Activated CD4-positive, alpha-beta T cell treated with anti-CD3 and anti-CD28 coated beads for 1 hour (primary cell): ENCODE data around the gene GLIPR1.
"Not testable (repeated sequence)": the region's sequence is repeated elsewhere in the genome, so short reads cannot be mapped to it uniquely, and the experiment has no call there.

Source experiments
- DNase-seq: peaks from one replicate; pipeline ENCODE4 v3.0.0-alpha.2; 2020

Gene GLIPR1

DNA sequence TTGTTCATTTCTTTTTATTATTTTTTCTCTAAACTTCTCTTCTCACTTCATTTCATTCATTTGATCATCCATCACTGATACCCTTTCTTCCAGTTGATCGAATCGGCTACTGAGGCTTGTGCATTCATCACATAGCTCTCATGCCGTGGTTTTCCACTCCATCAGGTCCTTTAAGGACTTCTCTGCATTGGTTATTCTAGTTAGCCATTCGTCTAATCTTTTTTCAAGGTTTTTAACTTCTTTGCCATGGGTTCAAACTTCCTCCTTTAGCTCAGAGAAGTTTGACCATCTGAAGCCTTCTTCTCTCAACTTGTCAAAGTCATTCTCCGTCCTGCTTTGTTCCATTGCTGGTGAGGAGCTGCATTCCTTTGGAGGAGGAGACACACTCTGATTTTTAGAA, 41.6 kb downstream of the GLIPR1 start:
- DNase-seq: not testable (repeated sequence)

DNA sequence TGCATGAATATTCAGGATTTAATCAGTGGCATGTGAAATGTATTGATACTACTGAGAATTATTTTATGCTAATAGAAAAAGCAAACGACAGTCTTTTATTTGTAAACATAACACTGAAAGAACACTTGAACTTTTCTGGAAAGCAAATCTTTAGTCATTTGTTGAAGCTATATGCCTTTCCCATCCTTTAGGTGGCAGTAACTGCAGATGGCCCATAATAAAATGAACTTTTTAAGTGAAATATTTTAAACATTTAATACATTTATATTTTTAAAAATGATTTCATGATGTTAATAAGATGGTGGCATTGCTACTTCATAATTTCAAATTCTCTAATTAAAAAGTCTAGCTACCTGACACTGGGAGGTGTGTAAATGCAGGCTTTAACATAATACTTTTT, 44.7 kb downstream of the GLIPR1 start:
- DNase-seq: no peak

DNA sequence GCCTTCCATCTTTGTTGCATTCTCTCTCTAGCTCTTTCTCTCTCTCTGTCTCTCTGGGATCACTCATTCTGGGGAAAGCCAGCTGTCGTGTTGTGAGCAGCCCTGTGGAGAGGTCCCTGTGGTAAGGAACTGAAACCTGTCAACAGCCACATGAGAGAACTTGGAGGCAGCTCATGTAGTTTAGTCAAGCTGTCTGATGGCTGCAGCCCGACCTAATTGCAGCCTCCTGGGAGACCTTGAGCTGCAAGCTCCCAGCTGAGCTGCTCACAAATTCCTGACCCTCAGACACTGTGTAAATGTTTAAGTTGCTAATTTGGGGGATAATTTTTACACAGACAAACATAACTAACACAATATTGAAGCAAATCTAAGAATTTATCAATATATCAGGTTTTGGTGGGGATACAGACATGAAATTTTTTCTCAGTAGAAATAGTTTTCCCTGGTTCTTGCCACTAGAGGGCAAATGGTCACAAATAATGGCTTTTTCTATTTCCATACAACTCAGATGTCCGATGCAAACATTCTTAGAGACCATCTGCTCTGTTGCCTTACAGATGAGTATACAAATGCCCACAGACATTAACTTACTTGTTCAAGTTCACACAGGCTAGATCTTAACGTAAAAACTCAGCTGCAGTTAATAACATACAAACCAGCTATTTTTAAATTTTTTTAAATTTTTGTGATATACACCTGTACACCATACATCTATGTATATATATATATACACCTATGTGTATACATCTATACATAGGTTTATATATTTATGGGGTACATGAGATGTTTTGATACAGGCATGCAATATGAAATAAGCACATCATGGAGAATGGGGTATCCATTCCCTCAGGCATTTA, 46.3 kb downstream of the GLIPR1 start:
- DNase-seq: no peak

GRCh38 chr12:75528272-75528671, 47.7 kb downstream of the GLIPR1 start:
- DNase-seq: no peak

- DNase-seq: no peak
Observed at GRCh38 chr12:75528692-75529091, 48.1 kb downstream of the GLIPR1 start.

GRCh38 chr12:75529316-75529715, 48.8 kb downstream of the GLIPR1 start:
- no peak for DNase-seq

DNA sequence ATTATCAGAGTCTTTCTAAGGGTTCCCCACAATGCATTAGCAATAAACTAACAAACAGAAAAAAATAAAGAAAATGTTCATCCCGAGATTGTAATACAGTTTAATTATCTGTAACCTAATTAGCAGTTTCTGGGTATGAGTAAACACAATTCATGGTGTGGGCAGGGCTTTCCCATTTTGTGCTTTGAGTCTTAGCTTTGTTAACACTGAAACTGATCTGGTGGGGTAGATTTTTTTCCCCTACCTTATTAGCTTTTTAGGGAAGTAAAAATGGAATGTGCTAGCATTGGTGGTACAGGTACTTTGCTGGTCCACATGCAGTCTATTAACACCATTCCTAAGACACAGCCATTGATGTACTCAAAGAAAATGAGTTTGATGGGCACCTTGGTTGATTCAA, 49.3 kb downstream of the GLIPR1 start:
- no peak for DNase-seq

DNA sequence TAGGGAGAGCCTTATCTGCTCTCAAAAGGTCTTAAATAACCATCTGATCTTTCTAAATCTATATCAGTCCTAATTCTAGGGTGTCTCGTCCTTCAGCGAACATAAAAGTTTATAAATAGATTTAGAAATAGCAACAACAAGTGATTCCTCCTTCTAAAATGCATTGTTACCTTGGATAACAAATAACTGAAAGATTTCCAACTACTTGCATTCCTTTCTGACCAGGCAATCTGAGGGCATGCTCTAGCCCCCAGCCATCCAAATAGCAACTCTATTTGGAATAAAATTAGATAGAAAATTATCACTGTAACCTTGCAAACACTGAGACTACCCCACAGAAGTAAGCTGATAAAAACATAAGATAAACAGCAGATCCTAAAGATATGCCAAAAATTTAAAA, 52.7 kb downstream of the GLIPR1 start:
- no peak for DNase-seq

DNA sequence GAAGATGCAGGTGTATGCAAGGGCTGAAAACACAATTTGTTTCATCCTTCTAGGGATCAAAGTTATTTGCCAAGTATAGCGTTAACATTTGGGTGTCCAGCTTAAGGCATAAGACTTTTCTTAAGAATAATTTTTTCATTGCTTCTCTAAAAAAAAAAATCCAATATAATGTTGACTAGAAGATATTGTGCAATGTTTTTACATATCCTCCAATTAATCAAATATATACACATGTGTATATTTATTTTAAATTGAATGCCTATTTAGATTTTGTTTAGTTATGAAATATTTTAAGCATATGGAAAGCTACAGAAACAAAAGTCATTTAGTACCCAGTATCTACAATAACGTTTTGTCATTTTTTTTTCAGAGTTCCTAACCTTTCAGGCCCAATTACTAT, 59.3 kb downstream of the GLIPR1 start:
- no peak for DNase-seq

DNA sequence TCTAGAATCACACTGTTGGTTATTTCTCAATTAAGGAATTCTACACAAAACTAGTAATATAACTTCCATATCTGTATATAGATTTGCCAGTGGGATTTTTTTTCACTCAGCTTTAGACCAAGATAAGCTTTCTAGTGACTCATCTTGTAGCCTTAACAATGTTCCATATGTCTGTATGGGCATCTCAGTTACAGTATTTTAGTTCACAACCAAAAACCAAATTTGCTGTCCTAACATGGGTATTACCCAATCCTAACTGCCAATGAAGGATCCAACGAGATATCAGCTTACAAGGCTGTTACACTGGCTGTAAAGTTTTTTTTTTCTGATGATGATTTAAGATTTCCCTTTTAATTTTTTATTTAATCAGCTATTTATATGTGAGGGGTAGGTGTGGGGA, 62.4 kb downstream of the GLIPR1 start:
- DNase-seq: no peak

DNA sequence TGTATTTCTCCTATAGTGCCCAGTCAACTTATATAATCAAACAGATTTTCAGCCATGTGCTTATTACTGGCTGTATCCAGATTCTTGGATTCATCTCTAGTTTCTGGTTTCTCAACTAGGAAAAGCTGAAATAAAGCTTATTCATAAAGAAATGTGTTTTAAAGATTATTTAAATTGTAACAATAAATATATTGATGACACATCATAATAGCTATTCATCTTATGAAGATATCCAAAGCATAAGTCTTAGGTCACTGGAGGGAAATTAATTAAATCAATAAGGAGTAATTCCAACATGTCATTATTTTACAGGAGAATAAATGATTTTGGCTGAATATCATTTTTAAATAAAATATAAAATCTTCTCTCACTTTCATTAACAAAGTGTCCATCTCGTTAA, 63.0 kb downstream of the GLIPR1 start:
- DNase-seq: no peak

DNA sequence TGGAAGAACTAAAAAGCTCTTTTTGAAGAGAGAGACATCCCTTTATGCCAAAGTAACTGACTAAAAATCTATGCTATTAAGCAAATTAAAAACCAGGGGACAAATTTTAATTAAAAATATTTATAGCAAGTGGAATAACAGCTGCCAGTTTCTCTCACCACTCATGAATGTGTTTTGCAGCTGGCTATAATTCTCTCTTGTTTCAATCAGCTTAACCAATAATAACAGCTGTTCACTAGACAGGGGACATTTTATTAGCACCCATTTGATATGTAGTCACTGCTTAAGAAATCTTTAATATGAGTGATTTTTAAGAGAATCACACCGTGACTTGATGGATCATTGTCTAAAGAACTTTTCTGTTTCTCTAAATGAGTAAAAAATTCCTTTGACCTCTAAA, 65.1 kb downstream of the GLIPR1 start:
- no peak for DNase-seq

DNA sequence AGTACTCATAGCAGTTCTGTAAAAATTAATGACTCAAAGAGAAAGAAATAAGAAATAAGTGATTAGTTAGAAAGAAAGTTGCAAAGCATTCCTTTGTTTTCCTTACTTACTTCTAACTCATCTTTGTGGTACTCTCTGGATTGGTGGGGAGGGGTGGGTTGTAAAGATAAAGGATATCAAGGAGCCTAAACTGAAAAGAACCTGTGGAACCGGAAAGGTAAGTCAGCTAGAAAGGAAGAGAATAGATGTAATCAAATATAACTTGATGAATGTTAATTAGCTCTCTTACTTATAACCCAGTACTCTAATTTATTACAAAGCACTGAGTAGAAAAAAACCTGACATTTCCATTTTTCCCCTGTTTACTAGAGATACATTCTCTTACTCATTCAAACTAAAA, 68.3 kb downstream of the GLIPR1 start:
- no peak for DNase-seq

- no peak for DNase-seq
Observed at GRCh38 chr12:75549989-75550388, 69.4 kb downstream of the GLIPR1 start.

DNA sequence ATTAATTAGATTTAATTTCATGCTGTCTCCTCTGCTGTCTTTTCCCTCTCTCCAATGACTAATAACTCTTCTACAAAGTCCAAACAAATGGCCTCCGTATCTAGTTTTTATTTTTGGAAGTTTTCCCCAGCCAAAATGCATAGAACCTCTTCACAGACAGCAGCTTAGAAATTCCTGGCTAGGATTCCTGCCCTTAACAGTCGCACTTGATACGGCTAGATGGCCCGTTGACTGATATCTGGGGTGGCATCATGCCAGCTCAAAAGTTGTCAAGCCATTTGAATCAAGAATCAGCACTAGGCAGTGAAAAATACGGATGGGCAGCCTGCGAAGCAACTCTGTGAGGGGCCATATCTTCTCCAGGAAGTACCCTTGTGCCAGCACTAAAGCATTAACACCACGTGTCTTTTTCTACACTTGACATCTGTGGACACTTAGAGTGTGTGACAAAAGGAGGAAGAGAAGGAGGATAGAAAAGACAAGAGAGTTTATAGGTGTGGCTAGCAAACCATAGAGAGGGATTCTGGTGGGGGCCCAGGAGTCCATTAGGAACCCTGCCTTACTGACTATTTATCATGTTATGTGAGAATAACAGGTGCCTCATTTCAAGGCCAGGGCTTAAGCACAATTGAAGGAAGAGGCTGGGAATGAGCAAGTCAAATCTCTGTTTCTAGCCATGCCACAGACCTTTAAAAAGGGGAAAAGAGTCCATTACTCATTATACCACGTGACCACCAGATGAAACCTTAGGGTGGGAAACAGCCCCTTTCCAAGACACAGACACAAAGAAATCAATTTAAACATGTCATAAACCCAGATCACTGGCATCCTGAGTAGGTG, 70.1 kb downstream of the GLIPR1 start:
- no peak for DNase-seq

- no peak for DNase-seq
Observed at GRCh38 chr12:75551477-75551876, 70.9 kb downstream of the GLIPR1 start.

- no peak for DNase-seq
Observed at GRCh38 chr12:75553398-75553797, 72.8 kb downstream of the GLIPR1 start.
